Neural cell (in vitro differentiated cells): ENCODE data around the gene NTMT1. TPM values are rescaled to one million over a fixed set of nuclear protein-coding genes. Genes with fewer than 3 reads are reported as not detected.

Source experiments
- H2AFZ ChIP-seq: fragments of 200-600, 300-800 bp; sonication (generic), shearing (Covaris generic); 2 replicates; pipeline ENCODE4 v1.6.0; 2014; ENCODE audit warnings: low read depth, mild to moderate bottlenecking, antibody characterized with exemption, low read length, moderate library complexity
- H3F3A ChIP-seq: fragments of 200-600 bp; shearing (Covaris generic); 2 replicates; pipeline ENCODE4 v1.6.1; 2016; ENCODE audit warnings: mild to moderate bottlenecking, moderate library complexity, mixed read lengths, antibody characterized with exemption, low read length; ENCODE audit not compliant: insufficient read depth, poor library complexity, severe bottlenecking
- H3K27ac ChIP-seq: fragments of 200-600, 300-800 bp; sonication (generic), shearing (Covaris generic); 2 replicates; pipeline ENCODE4 v1.5.1; 2014; ENCODE audit warnings: mild to moderate bottlenecking, low read length, moderate library complexity
- H3K27me3 ChIP-seq: fragments of 300-800, 200-600 bp; sonication (generic), shearing (Covaris generic); 2 replicates; pipeline ENCODE4 v1.6.0; 2014; ENCODE audit warnings: mild to moderate bottlenecking, low read depth, low read length, moderate library complexity; ENCODE audit not compliant: insufficient read depth
- H3K36me3 ChIP-seq: fragments of 300-800, 200-600 bp; sonication (generic), shearing (Covaris generic); 2 replicates; pipeline ENCODE4 v1.5.1; 2014; ENCODE audit warnings: mild to moderate bottlenecking, antibody characterized with exemption, low read length, moderate library complexity; ENCODE audit not compliant: insufficient read depth
- H3K4me2 ChIP-seq: fragments of 300-800, 200-600 bp; sonication (generic), shearing (Covaris generic); 2 replicates; pipeline ENCODE4 v1.6.0; 2014; ENCODE audit warnings: mild to moderate bottlenecking, low read length
- H3K4me3 ChIP-seq: fragments of 300-800, 200-600 bp; sonication (generic), shearing (Covaris generic); 2 replicates; pipeline ENCODE4 v1.5.1; 2014; ENCODE audit warnings: mild to moderate bottlenecking, low read length, moderate library complexity
- H3K79me2 ChIP-seq: fragments of 200-600 bp; shearing (Covaris generic); replicated peaks from 2 replicates; pipeline ENCODE4 v1.6.0; 2014; ENCODE audit warnings: mild to moderate bottlenecking, low read length, moderate library complexity; ENCODE audit not compliant: insufficient read depth
- H3K9ac ChIP-seq: fragments of 300-800, 200-600 bp; sonication (generic), shearing (Covaris generic); 2 replicates; pipeline ENCODE4 v1.6.1; 2016; ENCODE audit warnings: mild to moderate bottlenecking, low read length, mixed read lengths
- H3K9me2 ChIP-seq: fragments of 200-600 bp; shearing (Covaris generic); 2 replicates; pipeline ENCODE4 v1.6.1; 2016; ENCODE audit warnings: mild to moderate bottlenecking, low read length, mixed read lengths; ENCODE audit not compliant: insufficient read depth
- H3K9me3 ChIP-seq: fragments of 200-600, 300-800 bp; sonication (generic), shearing (Covaris generic); 2 replicates; pipeline ENCODE4 v1.6.1; 2016; ENCODE audit warnings: mild to moderate bottlenecking, mixed run types, low read length, moderate library complexity, mixed read lengths
- H4K20me1 ChIP-seq: fragments of 200-600 bp; shearing (Covaris generic); 2 replicates; pipeline ENCODE4 v1.6.1; 2016; ENCODE audit warnings: mild to moderate bottlenecking, mixed run types; ENCODE audit not compliant: insufficient read depth
- EP300 ChIP-seq: fragments of 450-650 bp; conservative IDR thresholded peaks from 2 replicates; pipeline ENCODE4 v1.6.1; 2014; ENCODE audit warnings: antibody characterized with exemption, mild to moderate bottlenecking, moderate library complexity; ENCODE audit not compliant: poor library complexity, severe bottlenecking
- EZH2 ChIP-seq: fragments of 200-600, 300-800 bp; shearing (Covaris generic), sonication (generic); IDR thresholded peaks from 2 replicates; pipeline ENCODE4 v1.6.1; 2014; ENCODE audit warnings: antibody characterized with exemption, low read length, borderline replicate concordance, mild to moderate bottlenecking; ENCODE audit not compliant: insufficient read depth, poor library complexity, severe bottlenecking
- MXI1 ChIP-seq: fragments of 450-650 bp; conservative IDR thresholded peaks from 2 replicates; pipeline ENCODE4 v1.6.1; 2014; ENCODE audit warnings: antibody characterized with exemption, mild to moderate bottlenecking; ENCODE audit not compliant: poor library complexity, severe bottlenecking
- POLR2AphosphoS5 ChIP-seq: IDR thresholded peaks from 2 replicates; pipeline ENCODE4 v1.6.1; 2012
- RAD21 ChIP-seq: fragments of 450-650 bp; conservative IDR thresholded peaks from 2 replicates; pipeline ENCODE4 v1.6.1; 2014; ENCODE audit warnings: antibody characterized with exemption, mild to moderate bottlenecking, moderate library complexity
- SMC3 ChIP-seq: fragments of 450-650 bp; conservative IDR thresholded peaks from 2 replicates; pipeline ENCODE4 v1.6.1; 2014; ENCODE audit warnings: antibody characterized with exemption, mild to moderate bottlenecking, moderate library complexity; ENCODE audit not compliant: poor library complexity
- TAF1 ChIP-seq: IDR thresholded peaks from 2 replicates; pipeline ENCODE4 v1.6.1; 2012; ENCODE audit warnings: low read depth
- polyA plus RNA-seq: library from polyadenylated mRNA; depleted of rRNA; stranded (reverse); fragments of >200 nt; gene quantifications from 2 replicates; pipeline ENCODE4 v1.2.3, GENCODE V29; 2014
- TF ChIP-seq, protein P1 (sequence below): fragments of 450-650 bp; IDR thresholded peaks from 2 replicates; pipeline ENCODE4 v1.5.1; 2014; ENCODE audit warnings: antibody characterized with exemption, mild to moderate bottlenecking, moderate library complexity; ENCODE audit not compliant: poor library complexity, severe bottlenecking
- TF ChIP-seq, protein P2 (sequence below): IDR thresholded peaks from 2 replicates; pipeline ENCODE4 v1.6.1; 2012; ENCODE audit warnings: borderline replicate concordance

Gene NTMT1
- polyA plus RNA-seq, 1 donor from 2014 or later = 35.9 TPM

DNA sequence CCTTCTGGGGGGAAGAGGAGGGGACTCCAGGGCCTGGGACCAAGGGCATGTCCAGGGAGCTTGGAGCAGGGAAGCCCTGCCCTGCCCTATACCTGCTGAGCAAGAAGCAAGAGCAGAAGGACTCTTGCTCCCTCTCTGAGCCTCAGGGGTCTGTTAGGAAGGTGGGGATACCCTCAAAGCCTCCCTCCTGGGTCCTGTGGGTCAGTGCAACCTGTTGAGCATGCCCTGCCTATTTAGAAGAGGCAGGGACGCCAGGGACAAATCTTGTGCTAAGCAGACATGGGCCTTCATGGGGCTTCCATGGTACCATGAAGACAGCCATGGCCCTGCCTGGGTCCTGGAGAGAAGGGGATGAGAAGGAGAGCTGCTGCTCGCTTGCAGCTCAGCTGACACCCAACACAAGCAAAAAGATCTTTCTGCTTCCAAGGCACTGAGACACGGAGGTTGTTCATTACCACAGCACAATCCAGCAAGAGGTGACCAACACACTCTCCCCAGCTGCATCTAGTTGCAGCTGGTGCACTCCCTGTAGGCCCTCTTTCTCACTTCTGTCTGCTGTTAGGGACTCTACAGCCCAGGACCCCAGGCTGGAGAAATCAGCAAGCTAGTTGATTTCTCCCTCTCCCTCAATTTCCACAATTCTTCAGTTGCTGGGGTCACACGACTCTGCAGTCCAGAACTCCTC lies 44.3 kb upstream of the NTMT1 start:
- no peak overlapping the region for H3K4me3 ChIP-seq
- H4K20me1 ChIP-seq = no peaks in the 10 kb centered on the region
- no peak overlapping the region for H3K4me2 ChIP-seq
- no peaks in the 10 kb centered on the region for H3K36me3 ChIP-seq
- no peak overlapping the region for H2AFZ ChIP-seq
- H3K9ac ChIP-seq = no peak overlapping the region
- no peaks in the 10 kb centered on the region for H3F3A ChIP-seq
- no peaks in the 10 kb centered on the region for H3K79me2 ChIP-seq
- no peaks in the 10 kb centered on the region for H3K27me3 ChIP-seq
- H3K9me3 ChIP-seq = no peaks in the 10 kb centered on the region
- TF ChIP-seq, protein P1, sequence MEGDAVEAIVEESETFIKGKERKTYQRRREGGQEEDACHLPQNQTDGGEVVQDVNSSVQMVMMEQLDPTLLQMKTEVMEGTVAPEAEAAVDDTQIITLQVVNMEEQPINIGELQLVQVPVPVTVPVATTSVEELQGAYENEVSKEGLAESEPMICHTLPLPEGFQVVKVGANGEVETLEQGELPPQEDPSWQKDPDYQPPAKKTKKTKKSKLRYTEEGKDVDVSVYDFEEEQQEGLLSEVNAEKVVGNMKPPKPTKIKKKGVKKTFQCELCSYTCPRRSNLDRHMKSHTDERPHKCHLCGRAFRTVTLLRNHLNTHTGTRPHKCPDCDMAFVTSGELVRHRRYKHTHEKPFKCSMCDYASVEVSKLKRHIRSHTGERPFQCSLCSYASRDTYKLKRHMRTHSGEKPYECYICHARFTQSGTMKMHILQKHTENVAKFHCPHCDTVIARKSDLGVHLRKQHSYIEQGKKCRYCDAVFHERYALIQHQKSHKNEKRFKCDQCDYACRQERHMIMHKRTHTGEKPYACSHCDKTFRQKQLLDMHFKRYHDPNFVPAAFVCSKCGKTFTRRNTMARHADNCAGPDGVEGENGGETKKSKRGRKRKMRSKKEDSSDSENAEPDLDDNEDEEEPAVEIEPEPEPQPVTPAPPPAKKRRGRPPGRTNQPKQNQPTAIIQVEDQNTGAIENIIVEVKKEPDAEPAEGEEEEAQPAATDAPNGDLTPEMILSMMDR = no peak
- TF ChIP-seq, protein P2, sequence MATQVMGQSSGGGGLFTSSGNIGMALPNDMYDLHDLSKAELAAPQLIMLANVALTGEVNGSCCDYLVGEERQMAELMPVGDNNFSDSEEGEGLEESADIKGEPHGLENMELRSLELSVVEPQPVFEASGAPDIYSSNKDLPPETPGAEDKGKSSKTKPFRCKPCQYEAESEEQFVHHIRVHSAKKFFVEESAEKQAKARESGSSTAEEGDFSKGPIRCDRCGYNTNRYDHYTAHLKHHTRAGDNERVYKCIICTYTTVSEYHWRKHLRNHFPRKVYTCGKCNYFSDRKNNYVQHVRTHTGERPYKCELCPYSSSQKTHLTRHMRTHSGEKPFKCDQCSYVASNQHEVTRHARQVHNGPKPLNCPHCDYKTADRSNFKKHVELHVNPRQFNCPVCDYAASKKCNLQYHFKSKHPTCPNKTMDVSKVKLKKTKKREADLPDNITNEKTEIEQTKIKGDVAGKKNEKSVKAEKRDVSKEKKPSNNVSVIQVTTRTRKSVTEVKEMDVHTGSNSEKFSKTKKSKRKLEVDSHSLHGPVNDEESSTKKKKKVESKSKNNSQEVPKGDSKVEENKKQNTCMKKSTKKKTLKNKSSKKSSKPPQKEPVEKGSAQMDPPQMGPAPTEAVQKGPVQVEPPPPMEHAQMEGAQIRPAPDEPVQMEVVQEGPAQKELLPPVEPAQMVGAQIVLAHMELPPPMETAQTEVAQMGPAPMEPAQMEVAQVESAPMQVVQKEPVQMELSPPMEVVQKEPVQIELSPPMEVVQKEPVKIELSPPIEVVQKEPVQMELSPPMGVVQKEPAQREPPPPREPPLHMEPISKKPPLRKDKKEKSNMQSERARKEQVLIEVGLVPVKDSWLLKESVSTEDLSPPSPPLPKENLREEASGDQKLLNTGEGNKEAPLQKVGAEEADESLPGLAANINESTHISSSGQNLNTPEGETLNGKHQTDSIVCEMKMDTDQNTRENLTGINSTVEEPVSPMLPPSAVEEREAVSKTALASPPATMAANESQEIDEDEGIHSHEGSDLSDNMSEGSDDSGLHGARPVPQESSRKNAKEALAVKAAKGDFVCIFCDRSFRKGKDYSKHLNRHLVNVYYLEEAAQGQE = no peak
- TF ChIP-seq MXI1 (no peak), RAD21 (no peak), EP300 (no peak), EZH2 (no peak), POLR2AphosphoS5 (no peak), SMC3 (no peak), TAF1 (no peak)
- no peaks in the 10 kb centered on the region for H3K9me2 ChIP-seq
- H3K27ac ChIP-seq = no peak overlapping the region

DNA sequence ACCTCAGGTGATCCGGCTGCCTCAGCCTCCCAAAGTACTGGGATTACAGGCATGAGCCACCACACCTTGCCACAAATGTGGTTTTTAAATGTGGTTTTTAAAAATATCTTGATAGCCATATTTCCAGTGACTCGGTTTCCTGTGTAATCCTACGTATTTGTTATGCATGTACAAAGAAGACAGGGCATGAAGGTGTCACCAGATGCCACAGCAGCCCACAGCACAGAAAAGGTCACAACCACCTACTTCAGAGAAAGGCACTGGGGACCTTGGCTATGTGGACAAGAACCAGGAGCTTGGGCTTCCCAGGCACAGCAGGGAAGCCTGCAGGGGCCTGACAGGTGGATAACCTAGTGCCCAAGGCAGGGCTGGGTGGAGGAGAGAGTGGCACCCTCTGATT lies 43.1 kb upstream of the NTMT1 start:
- TF ChIP-seq SMC3 (no peak), RAD21 (no peak), MXI1 (no peak), EZH2 (no peak)
- TF ChIP-seq, protein P1 = no peak
- TF ChIP-seq, protein P2 = no peak
- no peak overlapping the region for H3K27ac ChIP-seq
- no peaks in the 10 kb centered on the region for H3K36me3 ChIP-seq
- H3K9me3 ChIP-seq = no peaks in the 10 kb centered on the region
- H3F3A ChIP-seq = no peaks in the 10 kb centered on the region
- no peaks in the 10 kb centered on the region for H4K20me1 ChIP-seq
- H3K9ac ChIP-seq = no peak overlapping the region
- H3K4me2 ChIP-seq = no peak overlapping the region
- H2AFZ ChIP-seq = no peak overlapping the region
- no peaks in the 10 kb centered on the region for H3K79me2 ChIP-seq
- no peak overlapping the region for H3K4me3 ChIP-seq
- H3K9me2 ChIP-seq = no peaks in the 10 kb centered on the region
- H3K27me3 ChIP-seq = no peaks in the 10 kb centered on the region
